ENCODE results near the gene FKBP10. TPM values are rescaled to one million over a fixed set of nuclear protein-coding genes. Genes with fewer than 3 reads are reported as not detected.

Gene FKBP10
- total and polyA plus RNA-seq, 10 of the 15 experiments (the other 5 are each of a cell fraction or from before 2014, with no cell fraction given) = 0.02 to 4.7 (median 1.8) TPM

DNA sequence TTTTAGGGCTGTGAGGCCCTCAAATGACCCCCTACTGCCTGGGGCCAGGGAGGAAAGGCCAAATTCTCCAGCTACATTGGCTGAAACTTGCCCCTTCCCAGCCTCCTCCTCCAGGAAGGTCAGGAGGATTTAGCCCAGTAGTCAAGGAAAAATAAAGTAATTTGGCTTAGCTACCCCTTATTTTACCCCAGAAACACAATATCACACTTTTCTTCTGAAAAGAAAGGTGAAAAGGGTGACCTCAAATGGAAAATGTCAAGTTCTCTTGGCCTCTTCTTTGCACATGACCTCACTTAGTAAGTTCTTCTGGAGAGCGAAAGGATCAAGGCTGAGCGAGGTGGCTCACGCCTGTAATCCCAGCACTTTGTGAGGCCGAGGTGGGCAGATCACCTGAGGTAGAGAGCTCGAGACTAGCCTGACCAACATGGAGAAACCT lies 18.2 kb upstream of the FKBP10 start:
- Histone ChIP-seq H3K27ac (ENCODE audit: control insufficient read depth, insufficient read depth) (no peak overlapping the region), H3K4me2 (ENCODE audit: control insufficient read depth, insufficient read depth) (no peak overlapping the region), H3K4me3 (no peak overlapping the region), H3K27me3 (replicated peaks in 1 of 2; ENCODE audit: control insufficient read depth in 2 of 2, insufficient read depth in 2 of 2, low read length in 1 of 2) (no peaks in the 10 kb centered on the region), H3K9ac (ENCODE audit: control insufficient read depth, insufficient read depth, low read length) (no peak overlapping the region), H3K36me3 (ENCODE audit: control insufficient read depth in 2 of 2, insufficient read depth in 2 of 2, low read length in 1 of 2) (no peaks in the 10 kb centered on the region), H3K4me1 (ENCODE audit: control insufficient read depth, insufficient read depth, low read length) (no peaks in the 10 kb centered on the region), H4K20me1 (ENCODE audit: control insufficient read depth, insufficient read depth) (no peaks in the 10 kb centered on the region), H3K9me3 (replicated peaks; ENCODE audit: control insufficient read depth, insufficient read depth, low read length) (no peaks in the 10 kb centered on the region), H2AFZ (ENCODE audit: control insufficient read depth, low read depth, low read length) (no peak overlapping the region), H3K79me2 (ENCODE audit: control insufficient read depth, insufficient read depth, low read length) (no peaks in the 10 kb centered on the region)
- 38% methylated on average over 5 of the region's 5 CpGs for WGBS (ENCODE audit: insufficient coverage, insufficient replicate concordance, low lambda C conversion rate, missing lambda C conversion rate)
- RAD21 ChIA-PET (ENCODE audit: unreplicated experiment) = no interaction called here
- DNase-seq (ENCODE audit: low read depth, low spot score) (no peak), ATAC-seq (no peak), FAIRE-seq (no peak)
- intact Hi-C loops (cut with micrococcal nuclease; ENCODE audit: unreplicated experiment) = no loop called here
- CTCF ChIA-PET = interaction anchor here (0.7 to 1.7 kb wide), 3 partner anchors 11 to 1050 kb away, joined by 3 read pairs; partner anchors contain the start of gene P3H4
- SMC1A ChIA-PET (ENCODE audit: uncharacterized antibody, unreplicated experiment) = no interaction called here
- BruUV-seq (replicated peaks) = no TSS peak
- in situ Hi-C loops (cut with MboI) = no loop called here
- POLR2A ChIA-PET = interaction anchor here (0.7 kb wide), 1 partner anchor 28 kb away, joined by 4 read pairs; no protein-coding TSS in a partner anchor
- TF ChIP-seq CBX3 (IDR thresholded peaks at IDR 0.05; ENCODE audit: borderline replicate concordance, low read depth) = no peak
- no peak for TF ChIP-seq IKZF2 (IDR thresholded peaks at IDR 0.05)
- TF ChIP-seq POLR2AphosphoS5 (IDR thresholded peaks at IDR 0.05; ENCODE audit: low read length) = no peak
- no peak for TF ChIP-seq NR2C1 (IDR thresholded peaks at IDR 0.05)

- ChIA-PET RAD21 (ENCODE audit: unreplicated experiment) (interaction anchor here (0.9 kb wide), 1 partner anchor 100 kb away, joined by 4 read pairs; no protein-coding TSS in a partner anchor), CTCF (interaction anchor here (0.5 to 0.9 kb wide), 2 partner anchors 10 to 65 kb away, joined by 4 to 5 read pairs; partner anchors contain the start of gene JUP), POLR2A (no interaction called here), SMC1A (ENCODE audit: uncharacterized antibody, unreplicated experiment) (interaction anchor here (1.0 kb wide), 1 partner anchor 9 kb away, joined by 3 read pairs; the partner anchor contains the start of gene JUP)
- Histone ChIP-seq H3K27me3 (replicated peaks in 1 of 2; ENCODE audit: control insufficient read depth in 2 of 2, insufficient read depth in 2 of 2, low read length in 1 of 2) (no peaks in the 10 kb centered on the region), H4K20me1 (ENCODE audit: control insufficient read depth, insufficient read depth) (no peaks in the 10 kb centered on the region), H3K9me3 (replicated peaks; ENCODE audit: control insufficient read depth, insufficient read depth, low read length) (no peaks in the 10 kb centered on the region), H3K9ac (ENCODE audit: control insufficient read depth, insufficient read depth, low read length) (no peak overlapping the region), H3K4me3 (no peak overlapping the region), H3K36me3 (ENCODE audit: control insufficient read depth in 2 of 2, insufficient read depth in 2 of 2, low read length in 1 of 2) (no peaks in the 10 kb centered on the region), H3K4me1 (ENCODE audit: control insufficient read depth, insufficient read depth, low read length) (no peaks in the 10 kb centered on the region), H3K4me2 (ENCODE audit: control insufficient read depth, insufficient read depth) (no peak overlapping the region), H3K27ac (ENCODE audit: control insufficient read depth, insufficient read depth) (no peak overlapping the region), H2AFZ (ENCODE audit: control insufficient read depth, low read depth, low read length) (no peak overlapping the region), H3K79me2 (ENCODE audit: control insufficient read depth, insufficient read depth, low read length) (no peaks in the 10 kb centered on the region)
- WGBS (ENCODE audit: insufficient coverage, insufficient replicate concordance, low lambda C conversion rate, missing lambda C conversion rate) = 60% methylated on average over 10 of the region's 10 CpGs
- ATAC-seq (no peak), DNase-seq (ENCODE audit: low read depth, low spot score) (no peak), FAIRE-seq (no peak)
- intact Hi-C loops (cut with micrococcal nuclease; ENCODE audit: unreplicated experiment) = no loop called here
- no TSS peak for BruUV-seq (replicated peaks)
- TF ChIP-seq ESRRA (IDR thresholded peaks at IDR 0.05; ENCODE audit: low read length) (no peak), STAT1 (conservative IDR thresholded peaks at IDR 0.05) (no peak), LARP7 (IDR thresholded peaks at IDR 0.05) (no peak), JUND (IDR thresholded peaks at IDR 0.05; ENCODE audit: low read depth, low read length) (no peak), RAD21 (IDR thresholded peaks at IDR 0.05; ENCODE audit: insufficient read depth, low read depth, low read length) (no peak)
- TF ChIP-seq, protein P1, sequence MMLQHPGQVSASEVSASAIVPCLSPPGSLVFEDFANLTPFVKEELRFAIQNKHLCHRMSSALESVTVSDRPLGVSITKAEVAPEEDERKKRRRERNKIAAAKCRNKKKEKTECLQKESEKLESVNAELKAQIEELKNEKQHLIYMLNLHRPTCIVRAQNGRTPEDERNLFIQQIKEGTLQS (IDR thresholded peaks at IDR 0.05; ENCODE audit: borderline replicate concordance, extremely low read depth, low read depth, low read length) = no peak
- in situ Hi-C loops (cut with MboI) = no loop called here
These were observed 16.5 kb upstream of the FKBP10 start for GRCh38 chr17:41796121-41796895.

Measured in GM12878 (cell line).